H1 (cell line): ENCODE data around the gene DOP1B. TPM values are rescaled to one million over a fixed set of nuclear protein-coding genes. Genes with fewer than 3 reads are reported as not detected.

Source experiments
- CTCF ChIA-PET: fragments of 300-600 bp; sonication (Branson Sonifier 250); formaldehyde crosslinking; loops from one replicate; lab custom pipeline; 2021; ENCODE audit not compliant: partially characterized antibody; lab: Charles Lee
- POLR2A ChIA-PET: fragments of 300-600 bp; sonication (Branson Sonifier 250); formaldehyde crosslinking; loops from one replicate; lab custom pipeline; 2021; ENCODE audit warnings: inconsistent platforms; ENCODE audit not compliant: partially characterized antibody; lab: Charles Lee
- DNase-seq, 2 experiments: peaks; one replicate each; pipeline versions ENCODE4 v3.0.0 to v3.0.0-alpha.2; 2010 to 2022; ENCODE audit warnings: low spot score in 2 of 2, low read depth in 1 of 2, mixed read lengths in 1 of 2
- FAIRE-seq: peaks from 2 replicates; lab custom pipeline; 2011; peaks lifted over from hg19 to GRCh38; lab: Jason Lieb, UNC
- H2AFZ ChIP-seq: 2 replicates; pipeline ENCODE4 v1.8.1; 2012; ENCODE audit warnings: low read length, inconsistent platforms
- H2AK5ac ChIP-seq: 2 replicates; pipeline ENCODE4 v1.6.1; 2013; ENCODE audit warnings: low read depth, low read length
- H2BK120ac ChIP-seq: replicated peaks from 2 replicates; pipeline ENCODE3; 2013; ENCODE audit warnings: low read depth, low read length, inconsistent platforms
- H2BK12ac ChIP-seq: 2 replicates; pipeline ENCODE4 v1.6.1; 2013; ENCODE audit warnings: low read depth, low read length
- H2BK15ac ChIP-seq: 2 replicates; pipeline ENCODE4 v1.6.1; 2013; ENCODE audit warnings: low read length
- H2BK20ac ChIP-seq: 2 replicates; pipeline ENCODE4 v1.6.1; 2013; ENCODE audit warnings: low read length
- H2BK5ac ChIP-seq: 2 replicates; pipeline ENCODE4 v1.6.1; 2013; ENCODE audit warnings: low read depth, low read length
- H3K14ac ChIP-seq: 2 replicates; pipeline ENCODE4 v1.6.1; 2013; ENCODE audit warnings: inconsistent platforms; ENCODE audit not compliant: insufficient read length
- H3K18ac ChIP-seq: 2 replicates; pipeline ENCODE4 v1.6.1; 2013; ENCODE audit warnings: low read length; ENCODE audit errors: extremely low read depth
- H3K23ac ChIP-seq: 2 replicates; pipeline ENCODE4 v1.6.1; 2013; ENCODE audit warnings: inconsistent platforms; ENCODE audit not compliant: insufficient read length
- H3K23me2 ChIP-seq: 2 replicates; pipeline ENCODE4 v1.6.1; 2013; ENCODE audit warnings: low read depth, low read length
- H3K27ac ChIP-seq: 2 replicates; pipeline ENCODE4 v1.6.1; 2011; ENCODE audit warnings: low read depth, low read length, inconsistent platforms
- H3K27me3 ChIP-seq, 4 experiments: replicated peaks in 1 of 4; 1 replicate in 1 of 4; 2 replicates in 3 of 4; pipeline versions ENCODE4 v1.6.1 to v1.8.1; 2011 to 2013; ENCODE audit warnings: low read length in 3 of 4, mild to moderate bottlenecking in 3 of 4, inconsistent platforms in 2 of 4, mixed read lengths in 2 of 4, moderate library complexity in 1 of 4; ENCODE audit not compliant: control insufficient read depth in 3 of 4, insufficient read depth in 3 of 4; ENCODE audit errors: extremely low read depth in 1 of 4
- H3K36me3 ChIP-seq, 4 experiments: 2 replicates each; pipeline versions ENCODE4 v1.6.1 to v1.8.1; 2011 to 2013; ENCODE audit warnings: mild to moderate bottlenecking in 4 of 4, low read length in 3 of 4, moderate library complexity in 2 of 4, control low read depth in 1 of 4, inconsistent platforms in 1 of 4; ENCODE audit not compliant: insufficient read depth in 4 of 4, control insufficient read depth in 2 of 4
- H3K4ac ChIP-seq: replicated peaks from 2 replicates; pipeline ENCODE3; 2013; ENCODE audit warnings: low read length, low read depth, mixed read lengths, inconsistent platforms; ENCODE audit not compliant: insufficient read length
- H3K4me1 ChIP-seq, 4 experiments: replicated peaks in 1 of 4; 1 replicate in 1 of 4; 2 replicates in 3 of 4; pipeline versions ENCODE4 v1.6.1 to v1.8.1; 2011 to 2013; ENCODE audit warnings: low read length in 3 of 4, inconsistent platforms in 2 of 4, mixed read lengths in 1 of 4; ENCODE audit not compliant: insufficient read depth in 4 of 4, control insufficient read depth in 3 of 4
- H3K4me2 ChIP-seq, 2 experiments: 2 replicates each; pipeline versions ENCODE4 v1.6.1 to v1.8.1; 2011 to 2013; ENCODE audit warnings: low read depth in 2 of 2, low read length in 2 of 2, control low read depth in 1 of 2, inconsistent platforms in 1 of 2, mild to moderate bottlenecking in 1 of 2; ENCODE audit not compliant: insufficient read depth in 1 of 2
- H3K4me3 ChIP-seq, 4 experiments: fragments of 200-600, 300-600 bp in 1 of 4; sonication (generic), shearing (Covaris generic), sonication (Bioruptor Twin) in 1 of 4; 2 replicates each; pipeline versions ENCODE4 v1.5.1 to v1.8.1; 2011 to 2016; ENCODE audit warnings: low read length in 4 of 4, low read depth in 3 of 4, control low read depth in 2 of 4, inconsistent platforms in 2 of 4, mild to moderate bottlenecking in 2 of 4, mixed read lengths in 1 of 4, moderate library complexity in 1 of 4; ENCODE audit not compliant: insufficient read depth in 2 of 4; ENCODE audit errors: extremely low read depth in 1 of 4
- H3K56ac ChIP-seq: replicated peaks from 2 replicates; pipeline ENCODE3; 2013; ENCODE audit warnings: low read depth, mild to moderate bottlenecking, mixed read lengths, low read length, inconsistent platforms; ENCODE audit not compliant: insufficient read length
- H3K79me1 ChIP-seq: 2 replicates; pipeline ENCODE4 v1.6.1; 2013; ENCODE audit warnings: low read depth, low read length, control low read depth
- H3K79me2 ChIP-seq, 2 experiments: 2 replicates each; pipeline versions ENCODE4 v1.6.1 to v1.8.1; 2012 to 2013; ENCODE audit warnings: low read length in 2 of 2, mild to moderate bottlenecking in 2 of 2, inconsistent platforms in 1 of 2; ENCODE audit not compliant: insufficient read depth in 2 of 2, control insufficient read depth in 1 of 2
- H3K9ac ChIP-seq, 4 experiments: replicated peaks in 1 of 4; 1 replicate in 1 of 4; 2 replicates in 3 of 4; pipeline versions ENCODE4 v1.6.1 to v1.8.1; 2011 to 2013; ENCODE audit warnings: low read depth in 3 of 4, low read length in 3 of 4, control low read depth in 2 of 4, mild to moderate bottlenecking in 2 of 4, moderate library complexity in 2 of 4, inconsistent platforms in 1 of 4; ENCODE audit errors: extremely low read depth in 1 of 4
- H3K9me3 ChIP-seq, 2 experiments: 2 replicates each; pipeline versions ENCODE4 v1.6.1 to v1.8.1; 2012 to 2013; ENCODE audit warnings: mild to moderate bottlenecking in 2 of 2, moderate library complexity in 2 of 2, control low read depth in 1 of 2, inconsistent platforms in 1 of 2, low read depth in 1 of 2, low read length in 1 of 2, mixed read lengths in 1 of 2; ENCODE audit not compliant: insufficient read depth in 2 of 2
- H4K20me1 ChIP-seq, 2 experiments: replicated peaks in 1 of 2; 2 replicates each; pipeline versions ENCODE3 to v1.8.1; 2011 to 2013; ENCODE audit warnings: inconsistent platforms in 2 of 2, low read length in 2 of 2, mild to moderate bottlenecking in 1 of 2; ENCODE audit not compliant: insufficient read depth in 2 of 2, control insufficient read depth in 1 of 2
- H4K5ac ChIP-seq: 2 replicates; pipeline ENCODE4 v1.6.1; 2013; ENCODE audit warnings: low read length, low read depth, mixed read lengths, inconsistent platforms; ENCODE audit not compliant: insufficient read length
- H4K8ac ChIP-seq: 2 replicates; pipeline ENCODE4 v1.8.0; 2013; ENCODE audit warnings: mild to moderate bottlenecking, moderate library complexity, low read length, inconsistent platforms; ENCODE audit not compliant: insufficient read depth; ENCODE audit errors: extremely low read depth
- H4K91ac ChIP-seq: replicated peaks from 2 replicates; pipeline ENCODE3; 2013; ENCODE audit warnings: low read length, mixed read lengths, inconsistent platforms; ENCODE audit not compliant: insufficient read length
- CTCF ChIP-seq, 3 experiments: IDR thresholded peaks; 1 replicate in 2 of 3; 2 replicates in 1 of 3; pipeline versions ENCODE4 v1.5.1 to v1.6.1; 2011; ENCODE audit warnings: low read length in 3 of 3, mild to moderate bottlenecking in 3 of 3, inconsistent platforms in 2 of 3, low read depth in 1 of 3, moderate library complexity in 1 of 3; ENCODE audit not compliant: insufficient read depth in 1 of 3; ENCODE audit errors: control extremely low read depth in 1 of 3
- EGR1 ChIP-seq: IDR thresholded peaks from 2 replicates; pipeline ENCODE4 v1.6.1; 2011; ENCODE audit warnings: low read depth, low read length, borderline replicate concordance
- POU5F1 ChIP-seq: IDR thresholded peaks from 2 replicates; pipeline ENCODE4 v1.6.1; 2011; ENCODE audit warnings: low read depth, mild to moderate bottlenecking, low read length, moderate library complexity
- RFX5 ChIP-seq: IDR thresholded peaks from 2 replicates; pipeline ENCODE4 v1.6.1; 2011; ENCODE audit warnings: low read depth, low read length, improper control_type of control experiment, borderline replicate concordance
- TCF12 ChIP-seq: IDR thresholded peaks from 2 replicates; pipeline ENCODE4 v1.6.1; 2011; ENCODE audit warnings: low read depth, mild to moderate bottlenecking, low read length
- WGBS, 2 experiments: shearing (Covaris generic) in 1 of 2; methylation state at CpG; one replicate each; pipeline versions ENCODE4 v1.1.6 to v1.1.7; 2013 to 2015; ENCODE audit warnings: low lambda C conversion rate in 2 of 2, mixed read lengths in 2 of 2, inconsistent platforms in 1 of 2, low coverage in 1 of 2, missing lambda C conversion rate in 1 of 2; ENCODE audit not compliant: insufficient replicate concordance in 2 of 2, insufficient coverage in 1 of 2, insufficient read length in 1 of 2; ENCODE audit errors: extremely low coverage in 1 of 2, missing lambda C conversion rate in 1 of 2; 5-methylcytosine and 5-hydroxymethylcytosine counted together
- polyA plus RNA-seq, 7 experiments: library from polyadenylated mRNA; depleted of rRNA in 3 of 7; stranded (reverse) in 5 of 7; unstranded in 2 of 7; fragments of >200 nt in 5 of 7; fragments of 200-250 nt in 2 of 7; gene quantifications; 1 replicate in 5 of 7; 2 replicates in 1 of 7; 4 replicates in 1 of 7; pipeline versions ENCODE4 v1.2.1 to v1.2.3, GENCODE V29; 2011 to 2013; ENCODE audit warnings: missing spikeins in 2 of 7, mixed read lengths in 2 of 7
- total RNA-seq: library from RNA; stranded (reverse); fragmentation: NEBNext Ultra II Directional; extraction: Animal tissue kit (Norgen Biotek cat#: 25700); gene quantifications from 2 replicates; pipeline ENCODE4 v1.2.1, GENCODE V29; 2021
- TF ChIP-seq, protein P1 (sequence below): IDR thresholded peaks from 2 replicates; pipeline ENCODE4 v1.6.1; 2012; ENCODE audit warnings: inconsistent platforms
- TF ChIP-seq, protein P2 (sequence below): IDR thresholded peaks from 2 replicates; pipeline ENCODE4 v1.6.1; 2012; ENCODE audit warnings: inconsistent platforms

Gene DOP1B
- total and polyA plus RNA-seq, 2 of the 8 experiments (the other 6 are each of a cell fraction or from before 2014, with no cell fraction given), result 2.8 to 9.9 TPM

- ChIA-PET POLR2A (interaction anchor here (0.9 to 1.9 kb wide), 5 partner anchors 13 to 1401 kb away, joined by 3 to 5 read pairs (median 3); partner anchors contain the start of genes CBR3 and MORC3), CTCF (interaction anchor here (0.8 to 3.8 kb wide), 22 partner anchors 9 to 266 kb away, joined by 3 to 22 read pairs (median 4); partner anchors contain the start of genes CBR3 and MORC3)
- no peak overlapping the region for H2BK20ac ChIP-seq
- H2AK5ac ChIP-seq, result no peak overlapping the region
- TF ChIP-seq EGR1 (no peak), TCF12 (no peak), POU5F1 (no peak), CTCF (IDR thresholded peaks at IDR 0.05; ENCODE audit: control extremely low read depth in 1 of 3, insufficient read depth in 1 of 3, low read depth in 1 of 3, low read length in 3 of 3) (peak in 2 of 3 experiments; percentile 12 to 33; a peak in 1 of 4 replicates), RFX5 (no peak)
- TF ChIP-seq, protein P1, sequence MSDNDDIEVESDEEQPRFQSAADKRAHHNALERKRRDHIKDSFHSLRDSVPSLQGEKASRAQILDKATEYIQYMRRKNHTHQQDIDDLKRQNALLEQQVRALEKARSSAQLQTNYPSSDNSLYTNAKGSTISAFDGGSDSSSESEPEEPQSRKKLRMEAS, result no peak
- TF ChIP-seq, protein P2, sequence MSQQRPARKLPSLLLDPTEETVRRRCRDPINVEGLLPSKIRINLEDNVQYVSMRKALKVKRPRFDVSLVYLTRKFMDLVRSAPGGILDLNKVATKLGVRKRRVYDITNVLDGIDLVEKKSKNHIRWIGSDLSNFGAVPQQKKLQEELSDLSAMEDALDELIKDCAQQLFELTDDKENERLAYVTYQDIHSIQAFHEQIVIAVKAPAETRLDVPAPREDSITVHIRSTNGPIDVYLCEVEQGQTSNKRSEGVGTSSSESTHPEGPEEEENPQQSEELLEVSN, result no peak
- H3K79me2 ChIP-seq, result no peaks in the 10 kb centered on the region
- no peaks in the 10 kb centered on the region for H3K36me3 ChIP-seq
- no peak overlapping the region for H4K91ac ChIP-seq
- no peaks in the 10 kb centered on the region for H3K79me1 ChIP-seq
- no peak overlapping the region for H3K18ac ChIP-seq
- H2BK15ac ChIP-seq, result no peak overlapping the region
- H3K56ac ChIP-seq, result no peak overlapping the region
- H3K14ac ChIP-seq, result no peak overlapping the region
- no peak overlapping the region for H2BK12ac ChIP-seq
- no peak overlapping the region for H3K27ac ChIP-seq
- H3K23ac ChIP-seq, result no peak overlapping the region
- H2AFZ ChIP-seq, result no peak overlapping the region
- H4K20me1 ChIP-seq, result no peaks in the 10 kb centered on the region
- H3K4me3 ChIP-seq, result no peak overlapping the region
- 65% methylated on average over 4 of the region's 4 CpGs; no CpG with 5 or more reads in 1 of the 2 experiments for WGBS, 2 experiments
- no peak for DNase-seq
- H4K5ac ChIP-seq, result no peak overlapping the region
- H3K4me1 ChIP-seq, result no peaks in the 10 kb centered on the region
- no peak overlapping the region for H3K9ac ChIP-seq
- H3K23me2 ChIP-seq, result no peaks in the 10 kb centered on the region
- H3K4me2 ChIP-seq, result no peak overlapping the region
- no peak overlapping the region for H4K8ac ChIP-seq
- no peak overlapping the region for H2BK120ac ChIP-seq
- H2BK5ac ChIP-seq, result no peak overlapping the region
- H3K4ac ChIP-seq, result no peak overlapping the region
- H3K27me3 ChIP-seq, result no peaks in the 10 kb centered on the region
- no peak for FAIRE-seq
- H3K9me3 ChIP-seq, result no peaks in the 10 kb centered on the region
Measured at GRCh38 chr21:36122977-36123376, 33.6 kb upstream of the DOP1B start.
